GM19099 (cell line): ENCODE data around the gene AUTS2.

Experiments used
- POLR2A ChIP-seq: IDR thresholded peaks from 3 replicates; pipeline ENCODE4 v1.6.1; 2011; ENCODE audit warnings: low read depth; ENCODE audit not compliant: insufficient read length; ENCODE audit errors: extremely low read depth

Gene AUTS2

DNA sequence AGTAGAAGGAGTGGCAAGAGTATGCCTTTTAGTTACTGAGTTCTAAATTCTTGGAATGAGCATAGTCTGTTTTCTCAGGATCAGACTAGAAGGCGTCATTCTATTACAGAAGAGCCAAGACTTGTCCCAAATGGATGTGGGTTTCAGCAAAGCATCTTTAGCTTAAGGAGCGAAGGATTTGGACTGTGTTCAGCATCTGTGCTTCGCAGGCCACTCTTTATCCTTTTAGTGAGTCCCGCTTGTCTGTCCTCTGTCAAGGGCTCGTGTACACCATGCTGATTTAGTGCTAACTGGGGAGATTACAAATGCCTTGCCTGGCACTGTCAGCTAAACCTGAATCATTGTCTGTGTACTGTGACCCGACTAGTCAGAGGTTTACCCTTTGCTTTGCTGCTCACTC is 465.7 kb downstream of the AUTS2 start:
- TF ChIP-seq POLR2A: no peak

DNA sequence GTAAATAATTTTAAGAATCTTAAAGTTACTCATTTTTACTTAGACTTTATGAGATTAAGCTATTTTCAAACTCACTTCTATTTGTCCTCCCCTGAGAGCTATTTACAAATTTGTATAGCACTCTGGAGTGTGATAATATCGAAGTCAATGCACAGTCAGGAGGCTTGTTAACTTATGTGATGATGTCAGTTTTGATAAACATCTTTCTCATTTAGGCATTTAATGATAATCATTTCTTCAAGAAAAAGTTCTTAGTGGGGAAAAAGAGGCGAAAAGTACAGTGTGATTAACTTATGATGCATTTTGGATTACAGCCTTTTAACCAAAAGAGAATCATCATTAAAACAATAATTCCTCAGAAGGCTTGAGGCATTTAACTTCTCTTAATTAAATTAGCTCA is 468.6 kb downstream of the AUTS2 start:
- no peak for TF ChIP-seq POLR2A

DNA sequence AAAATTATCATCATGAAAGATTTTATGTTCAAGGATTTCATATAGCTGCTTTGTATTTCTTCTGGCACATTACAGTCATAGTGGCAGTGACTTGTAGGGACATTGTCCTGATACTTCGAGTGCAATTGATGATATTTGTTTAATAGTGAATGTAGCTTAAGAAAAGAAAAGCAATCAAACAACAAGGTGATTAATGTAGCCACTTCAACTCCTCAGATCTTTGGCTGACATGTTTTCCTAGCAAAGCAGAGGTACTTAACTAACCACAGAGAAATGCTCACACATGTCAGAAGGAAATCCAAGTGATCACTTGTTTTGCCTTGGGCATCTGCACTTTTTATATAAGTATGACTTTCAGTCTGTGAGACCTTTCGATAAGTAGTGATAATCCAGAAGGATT is 470.3 kb downstream of the AUTS2 start:
- TF ChIP-seq POLR2A: no peak

DNA sequence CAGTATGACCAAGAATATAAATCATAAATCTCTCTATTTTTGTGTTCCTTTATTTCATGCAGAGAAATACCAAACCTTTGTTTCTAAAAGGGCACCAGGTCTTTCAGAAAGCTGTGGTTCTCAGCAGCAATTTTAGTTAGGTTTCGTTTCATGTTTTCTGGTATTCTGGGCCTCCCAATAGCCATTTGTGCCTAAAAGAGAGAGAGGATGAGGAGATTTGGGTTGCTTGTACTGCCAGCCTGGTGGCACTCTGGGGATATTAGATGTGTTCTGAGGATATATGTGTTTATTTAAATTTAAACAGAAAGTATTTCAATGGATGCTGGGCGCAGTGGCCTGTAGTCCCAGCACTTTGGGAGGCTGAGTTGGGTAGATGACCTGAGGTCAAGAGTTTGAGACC is 471.7 kb downstream of the AUTS2 start:
- TF ChIP-seq POLR2A: no peak

DNA sequence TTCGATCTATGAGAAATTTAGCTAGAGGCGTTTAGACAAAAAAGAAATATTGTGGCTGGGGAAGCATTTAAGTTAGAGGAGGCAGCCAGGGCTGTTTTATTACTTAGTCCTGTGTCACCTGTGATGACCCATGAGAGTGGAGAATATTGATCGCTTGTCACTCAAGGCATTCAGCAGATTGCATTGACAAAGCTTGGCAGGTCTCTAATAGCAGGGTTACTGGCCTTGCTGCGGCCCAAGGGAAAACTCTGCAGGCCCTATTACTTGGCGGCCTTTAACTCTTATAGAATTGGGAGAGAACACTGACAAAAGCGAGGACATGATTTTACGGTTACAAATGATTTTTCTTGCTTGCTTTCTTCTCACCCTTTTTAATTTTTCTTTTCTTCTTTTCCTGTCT is 473.5 kb downstream of the AUTS2 start:
- no peak for TF ChIP-seq POLR2A

DNA sequence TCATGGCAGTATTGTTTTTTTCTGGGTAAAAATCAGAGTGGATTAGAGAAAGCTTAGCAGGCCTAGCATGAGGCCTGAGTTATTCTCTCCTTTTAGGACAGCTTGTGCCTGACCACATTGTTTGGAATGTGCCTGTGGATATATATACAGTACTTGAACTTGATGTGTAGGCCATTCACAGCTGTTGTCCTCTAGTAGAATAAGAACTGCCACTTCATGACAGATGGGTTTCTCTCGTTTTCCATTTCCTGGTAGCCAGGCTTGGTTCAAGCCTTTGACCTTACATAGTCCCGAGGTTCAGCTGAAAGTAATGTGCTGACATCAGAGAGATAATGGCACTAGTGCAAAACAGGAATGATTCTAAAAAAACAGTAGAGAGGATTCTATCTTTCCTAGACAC is 473.9 kb downstream of the AUTS2 start:
- TF ChIP-seq POLR2A: no peak

DNA sequence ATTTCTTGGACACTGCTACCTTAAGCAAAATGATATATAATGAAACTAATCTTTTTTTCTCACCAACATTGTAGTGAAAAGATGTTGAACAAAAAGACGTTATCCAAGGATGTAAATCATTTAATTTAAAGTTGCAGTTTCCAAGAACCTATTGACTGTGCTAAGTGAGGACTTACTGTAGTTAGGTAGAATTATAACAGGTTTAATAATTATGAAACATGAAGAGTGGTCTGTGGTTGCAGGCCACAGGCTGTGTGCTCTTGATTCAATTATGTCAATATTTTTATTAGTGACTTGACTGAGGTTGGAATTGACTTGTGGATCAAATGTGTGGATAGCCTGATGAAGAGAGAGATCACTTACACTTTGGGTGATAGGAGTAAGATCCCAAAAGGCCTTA is 478.1 kb downstream of the AUTS2 start:
- no peak for TF ChIP-seq POLR2A

DNA sequence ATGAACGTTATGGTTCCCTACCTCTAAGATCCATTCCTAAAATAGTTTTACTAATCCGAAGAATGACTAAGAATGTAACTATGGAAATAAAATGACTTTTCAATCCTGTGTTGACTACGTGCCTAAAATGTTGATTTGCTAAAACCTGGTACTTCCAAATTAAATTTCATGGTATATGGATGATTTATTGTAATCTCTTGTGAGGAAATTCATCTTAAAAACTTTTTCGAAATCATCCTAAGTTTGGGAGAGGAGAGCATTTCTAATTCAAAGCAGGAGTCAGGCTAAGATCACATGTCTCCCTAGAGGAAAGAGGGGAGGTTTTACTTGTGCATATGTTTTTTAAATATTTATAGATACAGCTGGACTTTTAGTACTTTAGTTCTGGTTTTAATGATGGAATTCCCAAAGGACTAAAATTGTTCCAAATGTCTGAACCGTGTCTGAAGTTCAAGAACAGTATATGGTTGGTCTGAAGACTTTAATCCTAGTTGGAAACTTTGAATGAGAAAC is 483.9 kb downstream of the AUTS2 start:
- no peak for TF ChIP-seq POLR2A

DNA sequence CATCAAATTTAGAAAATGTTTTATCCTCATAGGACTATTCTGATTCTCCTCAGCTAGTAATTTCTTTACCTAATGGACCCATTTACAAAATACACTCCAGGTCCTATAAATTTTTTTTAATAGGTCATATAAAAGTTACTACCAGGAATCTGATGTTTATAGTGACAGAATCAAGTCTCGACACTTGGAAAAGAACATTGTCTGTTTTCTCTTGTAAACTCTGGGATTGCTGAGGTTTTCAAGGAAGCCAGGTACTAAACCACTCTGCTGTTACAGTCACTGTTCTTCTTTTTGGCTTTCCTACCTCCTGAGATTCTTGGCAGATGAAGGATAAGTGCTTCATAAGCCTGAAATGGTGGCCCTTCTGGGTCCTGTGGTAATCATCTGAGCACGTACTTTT is 493.1 kb downstream of the AUTS2 start:
- TF ChIP-seq POLR2A: no peak

DNA sequence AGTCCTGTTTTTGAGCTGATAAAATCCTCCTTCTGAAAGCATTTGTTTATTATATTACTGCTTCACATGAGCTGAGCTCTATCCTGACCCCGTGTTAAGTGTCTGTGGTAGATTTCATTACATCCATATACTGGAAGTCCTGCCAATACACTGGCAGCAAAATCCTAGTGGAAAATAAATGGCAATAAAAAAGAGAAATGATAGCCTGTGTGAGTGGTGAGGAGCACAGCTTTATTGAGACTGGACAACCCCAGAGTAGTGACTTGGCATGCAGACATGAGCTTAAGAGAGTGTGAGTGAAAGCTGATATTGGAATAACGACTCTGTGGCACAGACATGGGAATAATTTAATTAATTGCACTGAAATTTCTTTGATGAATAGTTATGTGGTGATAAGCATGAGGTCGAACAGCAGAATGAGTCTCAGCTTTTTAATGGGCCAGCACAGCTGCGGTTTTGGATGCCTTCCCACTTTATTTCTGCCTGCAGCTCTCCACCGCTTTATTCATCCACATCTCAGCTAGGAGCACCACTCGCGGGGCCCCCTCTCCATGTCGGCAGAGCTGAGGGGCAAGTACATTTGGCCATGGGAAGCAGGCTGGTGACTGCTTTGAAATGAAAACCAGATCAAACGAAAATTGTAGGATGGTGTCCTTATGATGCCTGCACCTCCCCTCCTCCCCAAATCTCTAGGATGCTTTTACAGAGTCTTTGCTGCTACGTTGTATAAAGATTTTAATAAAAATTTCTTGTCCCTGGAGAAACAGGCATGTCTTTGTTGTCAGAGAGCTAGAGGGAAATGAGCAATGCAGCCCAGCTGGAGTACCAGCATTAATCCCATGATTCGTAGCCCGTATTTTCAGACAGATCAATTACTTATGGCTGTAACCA is 494.3 kb downstream of the AUTS2 start:
- no peak for TF ChIP-seq POLR2A

DNA sequence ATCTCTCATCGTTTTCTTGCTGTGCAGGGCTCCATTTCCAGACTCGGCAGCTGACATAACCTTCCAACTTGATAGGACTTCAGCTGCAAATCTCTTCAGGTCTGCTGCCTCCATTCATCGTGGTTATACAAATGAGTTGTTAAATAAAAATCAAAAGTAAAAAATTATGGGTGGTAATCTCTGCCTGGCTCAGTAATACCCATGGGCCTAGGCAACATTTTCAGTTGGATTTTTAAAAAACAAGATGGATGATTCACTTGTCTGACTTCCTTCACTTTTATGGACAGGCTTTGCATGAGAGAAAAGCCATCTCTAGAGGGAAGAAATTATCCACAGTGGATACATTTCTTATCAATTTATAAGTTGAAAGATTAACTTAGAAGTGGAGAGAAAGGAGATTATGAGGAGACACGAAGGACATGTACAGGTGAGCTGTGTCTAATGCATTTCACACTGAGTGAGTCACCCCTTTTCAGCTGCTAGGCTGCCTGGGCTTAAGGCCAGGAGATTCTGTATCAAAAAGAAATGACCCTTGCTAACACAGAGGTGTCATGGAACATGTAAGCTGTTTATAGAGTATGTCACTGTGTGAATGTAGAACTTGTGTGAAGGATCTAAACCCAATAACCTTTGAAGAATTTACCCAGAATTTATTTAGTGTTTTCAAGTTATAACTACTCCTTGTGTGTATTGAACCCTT is 495.1 kb downstream of the AUTS2 start:
- no peak for TF ChIP-seq POLR2A

DNA sequence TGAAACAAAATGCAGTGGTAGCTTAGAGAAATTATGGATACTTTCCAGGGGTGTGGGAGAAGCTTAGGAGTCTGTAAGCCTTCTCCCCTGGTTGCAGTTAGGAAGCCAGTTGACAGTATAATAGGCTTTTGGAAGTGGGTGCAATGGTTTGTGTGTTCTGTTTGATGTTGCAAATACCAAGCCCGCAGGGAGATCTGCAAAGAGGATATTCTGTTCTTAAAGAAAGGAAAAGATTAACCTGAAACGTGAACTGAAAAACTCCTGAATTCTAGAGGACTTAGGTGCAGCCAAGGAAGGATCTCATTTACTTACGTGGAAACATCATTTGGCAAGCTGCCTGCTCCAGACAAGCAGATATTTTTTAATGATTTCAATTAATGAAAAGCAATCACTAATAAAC is 496.6 kb downstream of the AUTS2 start:
- no peak for TF ChIP-seq POLR2A

DNA sequence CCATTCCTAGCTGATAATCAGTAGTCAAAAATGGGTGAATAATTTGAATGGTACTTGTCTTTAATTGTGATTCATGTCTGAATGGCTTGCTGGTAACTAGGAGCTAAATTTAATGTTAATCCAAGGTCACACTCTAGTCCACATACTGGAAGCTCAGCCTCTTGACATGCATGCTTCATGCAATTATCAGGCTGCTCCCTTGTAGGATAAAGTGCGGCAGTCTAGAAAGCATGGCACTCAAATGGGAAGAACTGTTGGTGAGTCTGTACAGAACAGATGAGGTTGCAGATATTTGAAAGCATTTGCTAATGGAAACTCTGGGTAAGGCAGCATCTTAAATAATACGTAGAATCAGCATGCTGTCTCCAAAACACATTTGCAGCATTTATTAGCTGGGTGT is 499.4 kb downstream of the AUTS2 start:
- TF ChIP-seq POLR2A: no peak

DNA sequence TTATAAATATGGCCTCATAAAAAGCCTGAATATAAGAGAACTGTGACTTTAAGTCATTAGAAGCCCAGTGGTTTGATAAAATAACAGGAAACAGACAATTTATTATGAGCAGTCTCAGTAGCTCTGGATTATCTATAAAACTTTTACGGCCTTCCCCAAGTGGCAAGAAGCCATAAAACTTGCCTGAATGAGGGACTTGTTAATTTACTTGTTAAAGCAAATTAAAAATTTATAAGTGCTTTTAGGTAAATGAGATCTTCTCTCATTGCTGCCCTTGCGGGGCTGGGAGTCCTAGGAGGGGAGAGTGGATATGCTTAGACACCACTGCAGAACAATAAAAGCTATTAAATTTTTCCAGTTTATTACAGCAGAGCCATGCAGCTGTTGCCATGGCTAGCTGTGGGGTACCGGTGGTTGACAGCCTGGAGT is 499.9 kb downstream of the AUTS2 start:
- no peak for TF ChIP-seq POLR2A

DNA sequence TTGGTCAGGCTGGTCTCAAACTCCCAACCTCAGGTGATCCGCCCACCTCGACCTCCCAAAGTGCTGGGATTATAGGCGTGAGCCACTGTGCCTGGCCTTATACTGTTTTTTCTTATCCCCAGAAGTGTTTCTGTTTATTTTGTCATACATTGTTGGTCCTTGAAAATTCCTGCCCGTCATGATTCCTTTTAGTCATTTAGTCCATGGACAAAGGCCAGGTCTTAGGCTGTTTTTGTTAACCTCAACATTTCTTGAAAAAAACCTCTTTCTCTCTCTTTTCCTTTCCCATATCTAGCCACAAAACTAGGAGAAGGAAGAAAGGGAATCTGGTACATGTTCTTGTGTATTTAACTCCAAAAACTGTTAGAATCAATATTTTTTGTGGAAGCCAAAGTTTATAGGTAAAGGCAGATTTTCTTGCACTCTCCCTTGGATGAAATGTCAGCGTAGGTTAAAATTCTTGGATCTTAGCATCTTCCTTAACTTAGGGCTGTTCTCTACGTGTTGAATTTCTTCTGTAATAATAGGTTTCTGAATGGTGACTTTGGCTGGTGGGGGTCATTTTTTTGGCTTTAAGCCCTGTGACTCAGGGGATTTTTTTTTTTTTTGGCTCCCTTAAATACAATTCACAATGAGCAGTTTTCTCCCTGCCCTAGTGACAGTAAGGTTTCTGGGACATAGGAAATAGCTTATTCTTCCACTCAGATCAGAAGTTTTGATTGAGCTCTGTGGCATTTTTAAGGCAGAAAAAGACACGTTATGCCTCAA is 500.8 kb downstream of the AUTS2 start:
- TF ChIP-seq POLR2A: no peak
